Activated T-helper 9 cell treated with anti-CD3 and anti-CD28 coated beads, Interleukin-2, amount 50 U/mL, for 16 hours (primary cell): Measurements from ENCODE around the gene DUSP5.

Experiments used
- DNase-seq: peaks from one replicate; pipeline ENCODE4 v3.0.0-alpha.2; 2020; ENCODE audit warnings: low read depth

DUSP5 gene

DNA sequence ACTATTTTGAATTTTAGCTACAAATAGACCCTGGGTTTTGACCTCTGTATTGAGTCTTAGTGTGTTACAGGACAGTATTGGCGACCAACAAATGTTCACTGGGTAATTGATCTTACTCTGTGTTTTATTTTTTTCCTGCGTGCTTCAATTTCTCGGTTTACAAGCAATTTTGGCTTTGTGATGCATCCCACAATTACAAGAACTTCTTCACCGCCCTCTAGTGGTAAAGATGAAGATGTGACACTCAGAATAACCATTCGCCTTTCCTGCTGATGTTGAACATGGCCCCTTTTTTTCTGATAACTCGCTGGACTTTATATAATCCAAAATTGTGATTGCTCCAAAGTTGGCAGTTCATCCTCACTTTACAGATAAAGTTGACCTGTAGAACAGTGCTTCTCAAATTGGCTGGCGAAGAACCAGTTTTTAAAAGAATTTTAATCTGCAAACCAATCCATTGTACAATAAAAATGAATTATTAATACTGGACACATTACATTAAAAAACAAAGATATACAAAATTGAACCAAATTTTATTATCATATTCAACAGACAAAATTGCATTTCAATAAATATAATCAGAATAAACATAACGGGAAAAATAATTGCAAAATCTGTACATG is 49.5 kb downstream of the DUSP5 start:
- no peak for DNase-seq

DNA sequence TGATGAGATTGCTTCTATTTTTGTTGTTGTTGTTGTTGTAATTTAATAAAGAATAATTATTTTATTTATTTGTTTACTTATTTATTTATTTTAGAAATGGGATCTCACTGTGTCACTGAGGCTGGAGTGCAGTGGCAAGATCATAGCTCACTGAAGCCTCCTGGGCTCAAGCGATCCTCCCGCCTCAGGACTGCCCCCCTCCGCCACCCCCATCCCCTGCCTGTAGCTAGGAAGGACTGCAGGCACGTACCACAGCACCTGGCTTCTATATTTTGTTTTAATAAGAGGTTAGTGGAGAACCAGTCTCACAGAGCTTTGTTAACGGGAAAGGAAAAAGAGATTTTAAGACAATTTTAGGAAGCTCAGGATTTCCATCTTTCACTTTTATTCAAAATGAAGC is 50.3 kb downstream of the DUSP5 start:
- DNase-seq: no peak

DNA sequence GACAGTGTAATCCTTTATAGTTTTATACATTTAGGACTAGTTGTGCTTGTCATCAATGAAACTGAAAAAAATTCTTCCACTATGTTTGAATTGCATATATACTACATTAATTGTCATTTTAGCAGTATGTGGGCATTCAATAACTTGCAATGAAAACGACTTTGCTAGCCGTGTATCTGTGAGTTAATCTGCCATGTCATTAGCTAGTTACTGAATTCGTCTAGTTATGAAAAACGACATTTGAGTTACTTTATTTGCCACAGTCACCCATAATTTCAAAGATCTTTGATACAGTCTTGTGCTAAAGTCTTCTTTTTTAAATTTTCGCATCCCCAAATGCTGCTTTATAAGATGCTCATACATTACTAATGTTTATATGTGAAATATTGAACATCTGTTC is 51.5 kb downstream of the DUSP5 start:
- no peak for DNase-seq

DNA sequence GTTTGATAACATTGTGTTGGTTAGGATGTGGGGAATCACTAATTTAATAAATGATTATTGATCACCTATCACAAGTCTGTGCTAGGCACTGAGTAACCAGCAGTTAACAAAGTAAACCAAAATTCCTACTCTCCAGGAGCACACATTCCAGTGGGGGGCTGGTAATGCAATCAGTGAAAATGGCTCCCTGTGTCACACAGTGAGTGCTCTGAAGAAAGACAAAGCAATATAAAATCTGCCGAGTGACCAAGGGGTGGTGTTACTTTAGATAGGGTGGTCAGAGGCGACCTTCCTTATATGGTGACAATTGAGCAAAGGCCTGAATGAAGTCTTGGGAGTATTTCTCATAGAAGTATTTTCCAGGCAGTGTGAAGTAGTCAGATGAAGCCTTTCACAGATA is 56.2 kb downstream of the DUSP5 start:
- no peak for DNase-seq

DNA sequence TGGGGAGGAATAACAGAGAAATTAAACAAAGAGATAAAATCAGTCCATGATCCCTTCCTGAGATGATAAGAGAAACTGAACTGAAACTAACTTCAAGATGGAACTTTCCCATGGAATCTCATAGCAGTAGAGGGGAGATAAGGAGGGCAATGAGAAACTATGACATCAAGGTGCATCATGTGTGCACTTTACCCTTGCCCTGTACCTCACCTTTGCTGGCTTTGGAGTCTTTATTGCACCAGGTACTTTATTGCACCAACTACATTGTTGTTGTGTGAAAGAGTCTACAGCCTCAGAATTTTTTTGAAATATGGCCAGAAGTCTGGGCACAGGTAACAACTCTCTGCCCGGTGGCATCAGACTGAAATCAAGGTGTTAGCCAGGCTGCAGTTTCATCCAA is 58.6 kb downstream of the DUSP5 start:
- DNase-seq: no peak

- peak; percentile 47 for DNase-seq
These were observed 59.4 kb downstream of the DUSP5 start for GRCh38 chr10:110556969-110557601.

DNA sequence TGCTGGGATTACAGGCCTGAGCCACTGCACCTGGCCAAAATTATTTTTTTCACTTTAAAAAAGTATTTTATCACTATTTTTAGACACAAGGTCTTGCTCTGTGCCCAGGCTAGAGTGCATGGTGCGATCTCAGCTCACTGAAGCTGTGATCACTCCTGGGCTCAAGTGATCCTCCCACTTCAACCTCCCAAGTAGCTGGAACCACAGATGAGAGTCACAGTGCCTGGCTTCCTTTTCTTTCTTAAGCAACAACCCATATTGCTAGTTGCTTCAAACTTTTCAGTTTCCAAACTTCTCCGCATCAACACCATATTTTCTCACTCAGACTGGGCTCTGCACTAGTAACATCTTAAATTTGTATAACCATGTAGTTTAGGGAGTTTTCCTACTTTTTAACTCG is 60.3 kb downstream of the DUSP5 start:
- DNase-seq: no peak

- DNase-seq: no peak
These were observed 62.3 kb downstream of the DUSP5 start for GRCh38 chr10:110560012-110560411.
